OCI-LY3 (cell line): ENCODE measurements around the gene SNRPB2.

ENCODE experiments used
- CTCF ChIP-seq: fragments of 200-600, 300-600 bp; sonication (generic); IDR thresholded peaks from 2 replicates; pipeline ENCODE4 v1.5.1; 2014; ENCODE audit warnings: antibody characterized with exemption, low read length, low read depth
- EZH2phosphoT487 ChIP-seq: fragments of 200-600 bp; shearing (Covaris generic); IDR thresholded peaks from 2 replicates; pipeline ENCODE4 v1.6.1; 2018; ENCODE audit warnings: antibody characterized with exemption, mixed run types, low read depth

- TF ChIP-seq EZH2phosphoT487 (no peak), CTCF (no peak)
Observed at GRCh38 chr20:16712511-16712947, 17.3 kb upstream of the SNRPB2 start.
